ENCODE results near the gene SMIM22. TPM values are rescaled to one million over a fixed set of nuclear protein-coding genes. Genes with fewer than 3 reads are reported as not detected.

Gene SMIM22
- total RNA-seq, 4 donors from 2014 or later = 90.0 to 306 (median 238) TPM

- no peaks in the 10 kb centered on the region for H3K9me3 ChIP-seq
- H3K36me3 ChIP-seq = peaks cover 0 to 8% (median 0%) of the 10 kb centered on the region in 3 donors
- no peak overlapping the region for H3K27ac ChIP-seq
- TF ChIP-seq CTCF (IDR thresholded peaks at IDR 0.05) = no peak
- no peak for TF ChIP-seq POLR2A (IDR thresholded peaks at IDR 0.05)
- peaks cover 0 to 5% (median 0%) of the 10 kb centered on the region in 4 donors for H3K4me1 ChIP-seq
- no peaks in the 10 kb centered on the region for H3K27me3 ChIP-seq
- no peak overlapping the region for H3K4me3 ChIP-seq
- no peak for DNase-seq
These were observed 2.1 kb upstream of the SMIM22 start for GRCh38 chr16:4792951-4793513.

- peak overlapping the region in 3 of 4 donors; percentile 73 to 81 (median 74) for H3K27ac ChIP-seq
- H3K4me1 ChIP-seq = peaks cover 0 to 15% (median under 1%) of the 10 kb centered on the region in 4 donors
- TF ChIP-seq CTCF (IDR thresholded peaks at IDR 0.05) (no peak), POLR2A (IDR thresholded peaks at IDR 0.05) (no peak)
- peaks cover 0 to 25% (median 0%) of the 10 kb centered on the region in 3 donors for H3K36me3 ChIP-seq
- DNase-seq = no peak
- no peaks in the 10 kb centered on the region for H3K9me3 ChIP-seq
- peak overlapping the region in 3 of 4 donors; percentile 37 to 69 (median 57) for H3K4me3 ChIP-seq
- no peaks in the 10 kb centered on the region for H3K27me3 ChIP-seq
These were observed 831 bp downstream of the SMIM22 start for GRCh38 chr16:4795828-4796572.

GRCh38 chr16:4796982-4797804, 2.0 kb downstream of the SMIM22 start:
- no peak for TF ChIP-seq CTCF (IDR thresholded peaks at IDR 0.05)
- TF ChIP-seq POLR2A (IDR thresholded peaks at IDR 0.05) = no peak
- peak in 1 of 3 donors; percentile 76 for DNase-seq
- Histone ChIP-seq H3K9me3 (no peaks in the 10 kb centered on the region), H3K36me3 (peaks cover 0 to 25% (median 0%) of the 10 kb centered on the region in 3 donors), H3K4me3 (peak overlapping the region in 1 of 4 donors; percentile 57), H3K27ac (peak overlapping the region in 3 of 4 donors; percentile 23 to 74 (median 73)), H3K4me1 (peaks cover 6 to 24% (median 8%) of the 10 kb centered on the region in 4 donors), H3K27me3 (no peaks in the 10 kb centered on the region)

- TF ChIP-seq POLR2A (IDR thresholded peaks at IDR 0.05) = no peak
- no peak for TF ChIP-seq CTCF (IDR thresholded peaks at IDR 0.05)
- peaks cover 6 to 24% (median 8%) of the 10 kb centered on the region in 4 donors for H3K4me1 ChIP-seq
- no peak overlapping the region for H3K4me3 ChIP-seq
- peaks cover 0 to 25% (median 0%) of the 10 kb centered on the region in 3 donors for H3K36me3 ChIP-seq
- no peaks in the 10 kb centered on the region for H3K9me3 ChIP-seq
- peak overlapping the region in 2 of 4 donors; percentile 23 to 25 for H3K27ac ChIP-seq
- DNase-seq = no peak
- H3K27me3 ChIP-seq = no peaks in the 10 kb centered on the region
These were observed 2.7 kb downstream of the SMIM22 start for GRCh38 chr16:4797805-4798252.

- Histone ChIP-seq H3K27ac (no peak overlapping the region), H3K36me3 (peaks cover 0 to 25% (median 0%) of the 10 kb centered on the region in 3 donors), H3K9me3 (no peaks in the 10 kb centered on the region), H3K4me1 (peaks cover 6 to 25% (median 8%) of the 10 kb centered on the region in 4 donors), H3K27me3 (no peaks in the 10 kb centered on the region), H3K4me3 (no peak overlapping the region)
- DNase-seq = no peak
- TF ChIP-seq POLR2A (IDR thresholded peaks at IDR 0.05) (no peak), CTCF (IDR thresholded peaks at IDR 0.05) (no peak)
These were observed 3.3 kb downstream of the SMIM22 start for GRCh38 chr16:4798456-4798855.

Data from Peyer's patch (tissue), 4 donors.